B cell (primary cell): Measurements from ENCODE around the gene THSD4. TPM values are rescaled to one million over a fixed set of nuclear protein-coding genes. Genes with fewer than 3 reads are reported as not detected.

Experiments used
- ATAC-seq: fragments of 200-7000 bp; cut with Tn5 transposase; one replicate; pipeline ENCODE4 v1.10.0; 2021; ENCODE audit warnings: low read depth, mild to moderate bottlenecking, moderate number of reproducible peaks, moderate library complexity
- CTCF ChIA-PET: fragments of 350-600 bp; sonication (Branson Sonifier 250); formaldehyde crosslinking; loops from one replicate; lab custom pipeline; 2021; ENCODE audit warnings: antibody characterized with exemption, inconsistent platforms; lab: Charles Lee
- POLR2A ChIA-PET: fragments of 350-600 bp; sonication (Branson Sonifier 250); formaldehyde crosslinking; loops from one replicate; lab custom pipeline; 2021; ENCODE audit warnings: antibody characterized with exemption; lab: Charles Lee
- DNase-seq: peaks from one replicate; pipeline ENCODE4 v3.0.0; 2013
- H2AFZ ChIP-seq: 2 replicates; pipeline ENCODE4 v1.6.1; 2012; ENCODE audit warnings: mild to moderate bottlenecking, low read depth, low read length; ENCODE audit not compliant: insufficient read depth, poor library complexity, severe bottlenecking
- H3K27ac ChIP-seq, 2 donors: 1 replicate in 1 of 2; 2 replicates in 1 of 2; pipeline ENCODE4 v1.5.1; 2012 to 2013; ENCODE audit warnings: low read length in 2 of 2, mild to moderate bottlenecking in 2 of 2, moderate library complexity in 1 of 2
- H3K27me3 ChIP-seq, 4 experiments: fragments of 200-600 bp in 1 of 4; sonication (generic) in 1 of 4; replicated peaks in 1 of 4; 1 replicate in 2 of 4; 2 replicates in 2 of 4; pipeline versions ENCODE4 v1.6.1 to v1.7.0; 2013 to 2016; ENCODE audit warnings: low read length in 3 of 4, mild to moderate bottlenecking in 2 of 4, mixed read lengths in 1 of 4, moderate library complexity in 1 of 4; ENCODE audit not compliant: insufficient read depth in 4 of 4, control insufficient read depth in 3 of 4; ENCODE audit errors: control extremely low read depth in 1 of 4
- H3K36me3 ChIP-seq, 2 experiments: replicated peaks in 1 of 2; 1 replicate in 1 of 2; 2 replicates in 1 of 2; pipeline versions ENCODE4 v1.6.1 to v1.7.1; 2013; ENCODE audit warnings: low read length in 1 of 2; ENCODE audit not compliant: insufficient read depth in 2 of 2, control insufficient read depth in 1 of 2; ENCODE audit errors: control extremely low read depth in 1 of 2, extremely low read depth in 1 of 2
- H3K4me1 ChIP-seq, 2 donors: fragments of 200-600 bp in 1 of 2; sonication (generic) in 1 of 2; 1 replicate in 1 of 2; 2 replicates in 1 of 2; pipeline versions ENCODE4 v1.5.1 to v1.6.1; 2013 to 2017; ENCODE audit warnings: low read length in 2 of 2; ENCODE audit not compliant: control insufficient read depth in 2 of 2, insufficient read depth in 2 of 2
- H3K4me2 ChIP-seq: replicated peaks from 2 replicates; pipeline ENCODE3; 2012; ENCODE audit warnings: mild to moderate bottlenecking, low read depth, low read length; ENCODE audit not compliant: poor library complexity, severe bottlenecking
- H3K4me3 ChIP-seq, 5 experiments: fragments of 200-600 bp in 1 of 5; sonication (generic) in 1 of 5; 1 replicate in 3 of 5; 2 replicates in 2 of 5; pipeline versions ENCODE4 v1.5.1 to v1.7.0; 2011 to 2016; ENCODE audit warnings: low read length in 4 of 5, mild to moderate bottlenecking in 4 of 5, low read depth in 2 of 5, control low read depth in 1 of 5, moderate library complexity in 1 of 5; ENCODE audit not compliant: insufficient read depth in 1 of 5; ENCODE audit errors: control extremely low read depth in 1 of 5, extremely low read depth in 1 of 5
- H3K79me2 ChIP-seq: fragments of 200-600 bp; sonication (generic); one replicate; pipeline ENCODE4 v1.6.0; 2016; ENCODE audit warnings: low read length; ENCODE audit not compliant: control insufficient read depth, insufficient read depth
- H3K9ac ChIP-seq: fragments of 200-600 bp; sonication (generic); 2 replicates; pipeline ENCODE4 v1.6.1; 2017; ENCODE audit warnings: mild to moderate bottlenecking, low read length, moderate library complexity
- H3K9me3 ChIP-seq, 3 donors: one replicate each; pipeline versions ENCODE4 v1.6.1 to v1.7.1; 2013; ENCODE audit warnings: low read length in 2 of 3; ENCODE audit not compliant: control insufficient read depth in 2 of 3, insufficient read depth in 1 of 3; ENCODE audit errors: control extremely low read depth in 1 of 3
- H4K20me1 ChIP-seq: 2 replicates; pipeline ENCODE4 v1.6.0; 2012; ENCODE audit warnings: mild to moderate bottlenecking, low read length; ENCODE audit not compliant: insufficient read depth, control insufficient read depth, poor library complexity, severe bottlenecking
- H3K27ac Mint-ChIP-seq: one replicate; pipeline ENCODE4 v1.8.0; 2021; ENCODE audit warnings: mixed read lengths
- H3K27me3 Mint-ChIP-seq: one replicate; pipeline ENCODE4 v1.8.0; 2021; ENCODE audit warnings: mixed read lengths
- H3K4me1 Mint-ChIP-seq: one replicate; pipeline ENCODE4 v1.8.0; 2021; ENCODE audit warnings: mixed read lengths
- H3K4me3 Mint-ChIP-seq: one replicate; pipeline ENCODE4 v1.8.0; 2021; ENCODE audit warnings: mixed read lengths
- H3K9me3 Mint-ChIP-seq: one replicate; pipeline ENCODE4 v1.8.0; 2022; ENCODE audit warnings: mixed read lengths; ENCODE audit not compliant: insufficient read depth
- CTCF ChIP-seq: fragments of 200-600 bp; IDR thresholded peaks from one replicate; pipeline ENCODE4 v1.8.0; 2022; ENCODE audit warnings: antibody characterized with exemption, mild to moderate bottlenecking
- EZH2 ChIP-seq: IDR thresholded peaks from 2 replicates; pipeline ENCODE4 v1.6.1; 2012; ENCODE audit warnings: borderline replicate concordance, low read depth, mild to moderate bottlenecking, moderate library complexity, low read length; ENCODE audit not compliant: insufficient read depth, poor library complexity, severe bottlenecking
- WGBS: methylation state at CpG from one replicate; pipeline ENCODE4 v1.1.5; 2013; ENCODE audit warnings: missing lambda C conversion rate; ENCODE audit not compliant: insufficient coverage; 5-methylcytosine and 5-hydroxymethylcytosine counted together
- intact Hi-C: fragments of 100-400 bp; cut with micrococcal nuclease; formaldehyde crosslinking; loops from one replicate; pipeline ENCODE4 v1.10.0; 2022
- polyA plus RNA-seq: library from polyadenylated mRNA; depleted of rRNA; stranded (reverse); fragments of >200 nt; gene quantifications from 2 replicates; pipeline ENCODE4 v1.2.3, GENCODE V29; 2012
- total RNA-seq, 2 donors: library from RNA; stranded (reverse); fragments of 120-200 nt in 1 of 2; gene quantifications; 1 replicate in 1 of 2; 2 replicates in 1 of 2; pipeline versions ENCODE4 v1.2.3 to v1.2.4, GENCODE V29; 2013 to 2022

THSD4 gene
- total and polyA plus RNA-seq, 2 donors (not counting 1 experiment from before 2014, with no cell fraction given), result not detected

- TF ChIP-seq EZH2, result no peak
- no peak for TF ChIP-seq CTCF
- CTCF ChIA-PET, result interaction anchor here (0.6 kb wide), 1 partner anchor 75 kb away, joined by 11 read pairs; no protein-coding TSS in a partner anchor
- Histone ChIP-seq H3K4me2 (no peak overlapping the region), H2AFZ (no peak overlapping the region), H4K20me1 (no peaks in the 10 kb centered on the region), H3K27ac (no peak overlapping the region), H3K27me3 (peaks cover 0 to 3% (median 1%) of the 10 kb centered on the region in 4 experiments), H3K9me3 (peaks cover 1 to 5% (median 3%) of the 10 kb centered on the region in 3 donors), H3K36me3 (no peaks in the 10 kb centered on the region), H3K9ac (no peak overlapping the region), H3K4me3 (no peak overlapping the region), H3K79me2 (no peaks in the 10 kb centered on the region), H3K4me1 (no peaks in the 10 kb centered on the region)
- Mint-ChIP-seq H3K4me1 (no peaks in the 10 kb centered on the region), H3K9me3 (peaks cover 2% of the 10 kb centered on the region), H3K4me3 (no peak overlapping the region), H3K27ac (no peak overlapping the region), H3K27me3 (peaks cover 35% of the 10 kb centered on the region)
- ATAC-seq (no peak), DNase-seq (no peak)
- POLR2A ChIA-PET, result no interaction called here
- intact Hi-C loops, result no loop called here
- WGBS, result 64% methylated on average over 2 of the region's 3 CpGs
Measured at GRCh38 chr15:71688509-71689094, 573.3 kb downstream of the THSD4 start.

GRCh38 chr15:71691081-71691457, 575.8 kb downstream of the THSD4 start:
- no peak overlapping the region for H3K27ac Mint-ChIP-seq
- H2AFZ ChIP-seq, result no peak overlapping the region
- H3K4me3 Mint-ChIP-seq, result no peak overlapping the region
- no peak overlapping the region for H3K4me3 ChIP-seq
- H3K4me1 ChIP-seq, result no peaks in the 10 kb centered on the region
- WGBS, result 82% methylated on average over 1 of the region's 3 CpGs
- no peak for TF ChIP-seq CTCF
- TF ChIP-seq EZH2, result no peak
- CTCF ChIA-PET, result no interaction called here
- H3K9me3 Mint-ChIP-seq, result peaks cover 2% of the 10 kb centered on the region
- no peak for ATAC-seq
- no peaks in the 10 kb centered on the region for H3K79me2 ChIP-seq
- peaks cover 0 to 10% (median 1%) of the 10 kb centered on the region in 4 experiments for H3K27me3 ChIP-seq
- peaks cover 1 to 5% (median 3%) of the 10 kb centered on the region in 3 donors for H3K9me3 ChIP-seq
- H3K4me2 ChIP-seq, result no peak overlapping the region
- DNase-seq, result no peak
- H4K20me1 ChIP-seq, result no peaks in the 10 kb centered on the region
- H3K36me3 ChIP-seq, result no peaks in the 10 kb centered on the region
- no peak overlapping the region for H3K9ac ChIP-seq
- intact Hi-C loops, result no loop called here
- peaks cover 46% of the 10 kb centered on the region for H3K27me3 Mint-ChIP-seq
- POLR2A ChIA-PET, result no interaction called here
- H3K27ac ChIP-seq, result no peak overlapping the region
- H3K4me1 Mint-ChIP-seq, result no peaks in the 10 kb centered on the region
